Fibroblast of skin of left biceps (primary cell): ENCODE measurements around the gene MEF2C.
A peak's percentile ranks its signal among the peaks of the same experiment; 100 is the strongest.
"Not testable (repeated sequence)": the region's sequence is repeated elsewhere in the genome, so short reads cannot be mapped to it uniquely, and the experiment has no call there.

Source experiments
- DNase-seq, 2 experiments: peaks; one replicate each; pipeline ENCODE4 v3.0.0-alpha.2; 2013; ENCODE audit warnings: low read depth in 2 of 2

The MEF2C gene

DNA sequence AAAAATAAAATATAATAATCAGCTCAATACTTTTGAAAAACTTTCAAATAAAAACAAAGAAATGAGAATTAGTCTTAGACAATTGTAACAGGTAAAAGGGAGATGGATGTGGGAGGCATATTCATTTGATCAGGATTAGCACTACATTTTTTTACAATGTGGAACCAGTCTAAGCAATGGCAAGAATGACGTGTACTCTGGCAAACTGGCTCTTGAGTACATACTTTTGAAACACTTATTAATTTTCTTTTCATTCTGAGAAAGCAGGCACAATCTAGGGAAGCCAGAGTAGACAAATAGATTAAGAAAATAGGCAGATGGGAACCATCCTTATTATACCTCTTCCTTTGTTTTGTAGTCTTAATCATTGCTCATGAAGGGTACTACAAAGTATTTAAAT is 79.7 kb downstream of the MEF2C start:
- DNase-seq, result no peak

DNA sequence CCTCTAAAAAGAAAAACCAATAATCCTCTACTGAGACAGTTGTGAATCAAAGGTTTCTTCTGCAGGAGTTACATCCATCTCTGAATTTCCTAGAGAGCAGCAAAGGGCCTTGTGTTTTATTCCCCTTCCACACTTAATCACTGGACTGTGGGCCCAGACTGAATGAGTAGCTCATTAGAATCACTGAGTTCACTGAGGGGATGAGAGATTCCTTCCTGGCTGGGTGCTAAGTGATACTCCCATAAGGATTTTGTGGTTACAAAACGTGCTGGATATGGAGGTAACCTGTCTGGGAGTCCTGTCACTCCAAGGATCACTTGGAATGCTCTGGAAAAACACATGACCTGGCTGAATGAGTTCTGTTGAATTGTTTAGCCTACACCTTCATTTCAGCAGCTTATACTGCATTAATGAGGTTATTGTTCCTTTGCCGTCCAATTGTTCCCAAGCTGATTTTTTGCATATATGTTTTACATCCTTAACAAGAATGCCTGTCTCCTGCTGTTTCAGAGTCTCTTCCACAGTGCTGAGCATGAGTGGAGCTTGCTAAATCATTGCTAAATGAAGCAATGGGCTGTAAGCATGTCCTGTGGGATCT is 82.9 kb downstream of the MEF2C start:
- no peak for DNase-seq

DNA sequence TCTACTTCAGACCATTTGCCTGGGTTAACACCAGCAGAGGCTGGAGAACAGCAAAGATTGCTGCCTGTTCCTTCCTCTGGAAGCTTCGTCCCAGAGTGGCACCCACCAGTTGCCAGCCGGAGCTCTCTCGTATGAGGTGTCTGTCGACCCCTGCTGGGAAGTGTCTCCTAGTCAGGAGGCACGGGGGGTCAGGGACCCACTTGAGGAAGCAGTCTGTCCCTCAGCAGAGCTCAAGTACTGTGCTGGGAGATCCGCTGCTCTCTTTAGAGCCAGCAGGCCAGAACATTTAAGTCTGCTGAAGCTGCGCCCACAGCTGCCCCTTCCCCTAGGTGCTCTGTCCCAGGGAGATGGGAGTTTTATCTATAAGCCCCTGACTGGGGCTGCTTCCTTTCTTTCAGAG is 84.1 kb downstream of the MEF2C start:
- DNase-seq, result not testable (repeated sequence)

DNA sequence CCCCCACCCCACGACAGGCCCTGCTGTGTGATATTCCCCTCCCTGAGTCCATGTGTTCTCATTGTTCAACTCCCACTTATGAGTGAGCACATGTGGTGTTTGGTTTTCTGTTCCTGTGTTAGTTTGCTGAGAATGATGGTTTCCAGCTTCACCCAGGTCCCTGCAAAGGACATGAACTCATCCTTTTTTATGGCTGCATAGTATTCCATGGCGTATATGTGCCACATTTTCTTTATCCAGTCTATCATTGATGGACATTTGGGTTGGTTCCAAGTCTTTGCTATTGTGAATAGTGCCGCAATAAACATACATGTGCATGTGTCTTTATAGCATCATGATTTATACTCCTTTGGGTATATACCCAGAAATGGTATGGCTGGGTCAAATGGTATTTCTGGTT is 89.2 kb downstream of the MEF2C start:
- DNase-seq, result not testable (repeated sequence)

DNA sequence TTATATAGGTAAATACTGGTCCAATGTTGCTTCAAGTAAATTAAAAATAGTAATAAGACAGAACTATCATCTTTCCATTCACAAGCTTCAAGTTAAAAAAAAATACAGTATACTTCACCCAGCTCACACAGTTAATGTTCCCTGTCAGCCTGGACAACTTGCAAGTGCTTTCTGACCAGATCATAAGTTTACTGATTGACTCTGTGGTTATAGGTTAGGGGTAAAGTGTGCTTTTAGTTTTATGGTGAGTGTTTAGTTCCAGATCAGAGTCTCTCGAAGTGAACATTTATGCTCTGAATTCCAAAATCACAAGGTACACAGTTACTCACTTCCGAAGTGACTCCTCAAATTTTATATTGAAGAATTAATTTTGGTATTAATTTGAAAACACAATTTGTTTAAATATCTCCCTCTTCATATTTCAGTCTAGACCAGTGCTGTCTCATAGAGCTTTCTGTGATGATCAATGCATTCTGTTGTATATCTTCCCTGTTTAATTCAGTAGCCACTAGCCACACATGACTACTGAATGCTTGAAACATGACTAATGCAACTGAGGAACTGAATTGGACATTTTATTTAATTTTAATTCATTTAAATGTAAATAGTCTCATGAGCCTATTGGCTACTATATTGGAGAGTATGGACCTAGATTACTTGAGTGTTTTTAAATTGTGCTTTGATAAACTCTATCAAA is 90.7 kb downstream of the MEF2C start:
- peak; percentile 12 for DNase-seq

DNA sequence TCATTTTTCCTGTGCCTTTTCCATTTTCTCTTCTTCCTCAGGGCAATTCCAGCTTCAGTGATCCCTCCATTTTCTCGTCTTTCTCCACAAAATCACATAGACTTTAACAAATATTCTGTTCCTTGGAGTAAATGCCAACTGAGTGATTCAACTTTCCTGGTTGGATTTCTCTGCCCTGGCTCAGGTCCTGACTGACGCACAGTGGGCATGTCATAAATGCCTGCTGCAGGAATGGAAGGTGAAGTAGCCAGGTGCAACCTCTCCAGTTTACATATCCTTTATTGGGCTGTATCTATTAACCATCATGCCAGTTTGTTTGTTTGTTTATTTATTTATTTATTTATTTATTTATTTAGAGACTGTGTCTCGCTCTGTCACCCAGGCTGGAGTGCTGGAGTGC is 95.1 kb downstream of the MEF2C start:
- no peak for DNase-seq

DNA sequence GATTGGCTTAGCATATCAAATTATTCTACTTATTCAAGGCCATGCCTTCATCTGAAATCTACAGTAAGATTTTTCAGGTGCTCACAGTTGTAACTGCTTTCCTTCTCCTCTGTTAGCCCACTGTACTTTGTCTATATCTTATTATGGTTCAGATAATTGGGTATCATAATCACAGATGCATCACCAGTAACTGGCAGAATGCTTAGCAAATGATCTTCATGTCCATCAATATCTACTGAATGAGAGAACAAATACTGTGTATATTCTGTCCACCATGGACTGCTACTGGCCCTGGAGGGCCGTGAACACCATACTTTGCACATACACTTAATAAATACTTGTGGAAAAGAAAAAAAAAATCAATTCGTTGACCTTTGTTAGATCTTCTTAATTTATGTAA is 96.2 kb downstream of the MEF2C start:
- DNase-seq, result no peak

DNA sequence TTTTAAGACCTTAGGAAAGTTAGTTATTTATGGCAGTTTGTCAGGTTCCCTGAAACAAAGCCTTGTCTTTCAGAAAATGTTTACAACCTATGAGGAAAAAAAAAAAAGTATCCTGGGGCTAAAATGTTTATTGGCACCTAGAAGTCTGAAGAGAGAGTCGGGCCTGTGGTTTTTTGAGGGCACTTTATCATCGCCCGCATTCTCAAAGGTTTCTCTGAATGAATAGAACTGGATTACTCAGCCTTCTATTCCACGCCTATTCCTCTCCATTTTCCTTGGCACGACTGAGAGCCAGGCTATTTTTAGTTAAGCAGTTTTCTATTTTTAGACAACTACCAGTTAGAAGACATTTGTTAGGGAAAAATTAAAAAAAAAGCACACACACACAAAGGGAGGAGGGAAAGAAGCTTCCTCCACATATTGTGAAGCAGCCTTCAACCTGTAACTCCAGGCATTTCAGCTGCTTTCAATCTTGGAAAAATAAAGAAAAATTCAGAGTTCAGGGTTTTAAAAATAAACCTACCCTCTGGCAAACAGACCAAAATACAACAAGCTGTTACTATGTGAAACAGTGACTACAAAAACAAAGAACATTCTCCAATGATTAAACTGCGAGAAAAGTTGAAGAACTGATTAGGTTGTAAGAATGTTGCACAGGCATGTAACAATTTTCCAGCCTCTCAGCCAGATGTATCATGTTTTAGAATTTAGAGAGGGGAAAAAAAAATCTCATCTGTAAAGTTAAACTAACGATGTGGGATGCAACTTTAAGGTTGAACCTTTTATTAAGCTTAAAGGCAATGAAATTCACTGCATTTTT is 97.0 kb downstream of the MEF2C start:
- peak; percentile 77 to 86 for DNase-seq

DNA sequence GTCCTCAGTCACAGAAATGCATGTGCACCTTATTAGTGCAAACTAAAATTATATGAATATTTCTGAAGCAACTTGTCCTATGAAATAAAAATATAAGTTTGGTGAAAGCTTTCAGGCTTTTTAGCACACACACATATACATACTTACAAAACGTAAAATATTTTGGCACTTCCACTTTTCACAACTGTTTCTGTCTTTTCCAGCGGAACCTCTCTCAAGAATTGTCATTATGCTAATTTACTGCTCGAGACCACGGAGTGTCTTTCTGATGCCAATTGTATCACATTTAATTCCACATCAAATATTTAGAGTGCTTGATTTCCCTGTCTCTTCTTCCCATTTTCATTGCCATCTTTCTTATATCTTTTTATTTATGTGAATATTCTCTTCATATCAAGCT is 100.4 kb downstream of the MEF2C start:
- no peak for DNase-seq

DNA sequence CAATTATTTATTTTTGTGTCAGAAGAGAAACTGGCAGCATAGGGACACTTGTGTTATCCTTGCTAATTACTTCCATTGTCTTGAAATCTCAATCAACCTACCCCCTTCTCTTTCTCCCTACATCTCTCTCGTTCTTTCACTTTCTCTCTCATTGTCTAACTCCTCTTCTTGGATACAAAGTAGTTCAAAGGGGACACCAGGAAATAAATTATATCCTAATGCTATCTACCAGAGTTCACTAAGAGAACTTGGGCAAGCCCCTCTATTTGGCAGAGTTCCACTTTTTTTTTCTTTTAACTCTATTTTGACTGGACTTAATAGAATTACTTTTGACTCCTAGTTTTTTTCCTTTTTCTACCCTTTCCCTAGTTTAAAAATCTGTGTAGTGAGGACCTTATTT is 102.2 kb downstream of the MEF2C start:
- DNase-seq, result no peak

DNA sequence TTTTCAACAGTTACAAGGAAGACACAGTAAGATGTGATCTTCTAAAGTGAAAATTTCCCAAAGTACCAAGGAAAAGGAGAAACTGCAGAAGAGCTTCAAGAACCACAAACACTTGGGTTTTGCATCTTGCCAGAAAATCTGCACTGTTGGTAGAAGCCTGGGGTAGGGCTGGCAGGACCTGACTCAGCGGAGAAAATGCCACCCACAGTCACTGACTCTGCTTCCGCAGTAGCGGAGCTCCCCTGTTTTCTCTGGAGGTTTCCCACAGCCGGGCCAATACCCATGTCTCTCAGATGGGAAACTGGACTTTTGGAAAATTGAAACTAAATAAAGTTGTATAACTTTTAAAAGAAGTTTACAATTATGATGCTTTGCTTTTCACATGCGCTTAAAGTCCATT is 104.2 kb downstream of the MEF2C start:
- no peak for DNase-seq

DNA sequence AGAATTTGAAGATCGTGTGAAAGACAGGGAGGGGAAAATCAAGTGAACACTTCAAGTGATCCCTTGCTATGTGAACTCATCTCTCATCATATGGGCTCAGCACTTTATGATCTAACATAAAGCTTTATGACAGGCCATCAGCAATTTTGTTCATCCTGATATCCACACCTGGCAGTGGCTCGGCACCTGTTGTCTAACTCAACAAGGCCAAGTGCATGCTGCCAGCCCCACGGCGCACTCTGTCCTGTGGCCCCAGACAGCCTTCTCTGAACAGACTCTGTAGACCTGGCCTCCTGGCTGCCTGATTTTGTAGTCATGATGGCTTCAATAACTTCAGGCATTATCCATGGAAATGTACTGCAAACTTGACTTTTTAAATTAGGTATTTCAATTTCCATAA is 106.3 kb downstream of the MEF2C start:
- no peak for DNase-seq

DNA sequence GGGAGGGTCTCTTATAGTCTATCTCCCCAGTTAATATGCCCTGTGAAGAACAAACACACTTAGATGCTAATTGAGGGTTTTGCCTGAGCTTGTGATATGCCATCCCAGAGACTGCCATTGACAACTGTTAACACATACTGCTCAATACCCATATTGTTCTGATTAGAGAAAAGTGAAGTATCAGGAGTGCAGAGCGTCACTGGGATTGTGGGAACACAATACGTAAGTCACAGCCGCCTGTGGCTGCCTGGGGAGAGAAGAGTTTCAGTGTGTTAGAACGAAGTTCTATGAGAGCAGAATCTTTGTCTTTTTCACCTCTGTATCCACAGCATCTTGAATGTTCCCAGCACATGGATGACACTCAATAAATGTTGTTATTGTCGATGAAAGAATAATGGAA is 110.2 kb downstream of the MEF2C start:
- DNase-seq, result no peak

DNA sequence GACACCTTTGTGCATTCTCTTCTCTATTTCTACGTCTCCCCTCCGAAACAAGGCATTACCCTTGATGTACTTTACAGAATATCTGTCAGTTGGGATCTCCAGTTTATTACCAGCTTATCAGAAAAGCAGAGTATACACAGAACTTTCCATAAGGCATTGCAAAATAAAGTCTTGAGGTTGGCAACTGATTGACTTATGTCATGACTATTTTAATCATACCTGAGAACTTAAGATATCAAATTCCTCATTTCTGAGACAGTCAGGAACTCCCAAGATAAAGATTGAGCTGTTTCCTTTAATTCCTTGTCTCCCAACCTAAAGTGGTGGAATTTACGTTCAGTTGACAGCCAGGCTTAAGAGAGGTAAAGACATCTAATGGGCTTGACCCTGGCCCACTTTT is 110.9 kb downstream of the MEF2C start:
- DNase-seq, result no peak

DNA sequence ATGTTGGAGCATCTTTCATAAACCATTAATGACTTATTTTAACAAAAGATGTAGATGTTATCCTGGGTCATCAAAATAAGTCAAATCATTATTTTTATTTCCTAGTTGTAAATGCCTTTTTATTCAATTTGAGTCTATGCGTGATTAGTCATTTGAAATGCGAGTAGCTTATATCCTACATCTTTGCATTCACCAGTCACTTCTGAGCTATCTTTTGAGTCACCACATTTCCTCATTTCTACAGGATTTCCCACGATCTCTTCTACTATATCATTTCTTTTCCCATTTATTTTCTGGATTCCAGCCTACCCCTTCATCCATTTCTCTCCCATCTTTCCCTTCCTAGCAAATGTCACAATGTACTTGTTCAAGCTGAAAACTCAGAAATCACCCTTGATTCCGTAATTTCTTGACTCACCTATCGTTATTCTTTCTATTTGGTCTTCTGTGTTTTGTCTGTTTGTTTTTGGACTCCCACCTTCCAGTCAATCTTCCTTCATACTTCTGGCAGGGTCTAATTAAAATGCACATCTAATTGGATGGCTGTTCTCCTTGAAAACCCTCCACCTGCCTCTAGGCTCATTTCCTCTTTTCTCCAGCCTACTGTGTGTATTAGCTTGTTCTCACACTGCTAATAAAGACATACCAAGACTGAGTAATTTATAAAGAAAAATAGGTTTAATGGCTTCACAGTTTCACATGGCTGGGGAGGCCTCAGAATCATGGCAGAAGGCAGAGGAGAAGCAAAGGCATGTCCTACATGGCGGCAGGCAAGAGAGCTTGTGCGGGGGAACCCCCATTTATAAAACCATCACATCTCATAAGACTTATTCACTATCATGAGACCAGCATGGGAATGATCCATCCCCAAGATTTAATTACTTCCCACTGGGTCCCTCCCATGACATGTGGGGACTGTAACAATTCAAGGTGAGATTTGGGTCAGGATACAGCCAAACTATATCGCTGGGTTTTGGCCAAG is 112.4 kb downstream of the MEF2C start:
- peak; percentile 8 to 21 for DNase-seq

DNA sequence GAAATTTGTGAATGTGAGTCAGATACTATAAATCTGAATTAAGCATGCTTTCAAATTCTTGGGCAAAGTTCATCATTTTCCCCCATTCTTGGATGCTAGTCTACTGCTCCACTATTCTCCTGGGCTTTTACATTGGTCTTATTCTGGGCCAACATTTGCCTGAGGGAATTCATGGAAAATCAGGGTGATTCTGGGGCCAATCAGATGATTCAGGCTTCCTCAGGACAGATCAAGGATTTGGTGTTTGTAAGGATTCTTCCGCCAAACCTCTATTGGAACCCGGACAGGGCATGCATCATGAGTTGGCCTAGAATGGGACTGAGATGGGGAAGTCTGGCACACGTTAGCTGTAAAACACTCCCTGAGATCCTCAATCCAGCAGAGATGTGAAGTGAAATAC is 113.8 kb downstream of the MEF2C start:
- peak; percentile 55 to 60 for DNase-seq

DNA sequence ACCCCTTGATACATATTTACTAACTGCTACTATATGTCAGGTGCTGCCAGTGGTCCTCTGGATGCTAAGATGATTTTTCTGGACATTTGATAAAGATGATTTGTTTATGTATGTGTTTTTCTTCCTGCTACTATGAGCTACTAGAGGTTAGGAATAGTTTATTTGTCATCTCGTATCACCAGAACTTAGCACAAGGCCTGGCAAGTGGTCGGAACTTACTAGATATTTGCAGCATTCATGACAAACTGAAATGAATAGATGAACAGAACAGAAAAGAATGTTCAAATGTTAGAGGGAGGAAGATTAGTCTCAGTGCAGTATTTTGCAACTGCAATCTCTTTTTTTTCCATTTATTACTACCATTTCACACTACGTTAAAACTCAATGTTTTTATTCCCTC is 114.6 kb downstream of the MEF2C start:
- DNase-seq, result no peak

DNA sequence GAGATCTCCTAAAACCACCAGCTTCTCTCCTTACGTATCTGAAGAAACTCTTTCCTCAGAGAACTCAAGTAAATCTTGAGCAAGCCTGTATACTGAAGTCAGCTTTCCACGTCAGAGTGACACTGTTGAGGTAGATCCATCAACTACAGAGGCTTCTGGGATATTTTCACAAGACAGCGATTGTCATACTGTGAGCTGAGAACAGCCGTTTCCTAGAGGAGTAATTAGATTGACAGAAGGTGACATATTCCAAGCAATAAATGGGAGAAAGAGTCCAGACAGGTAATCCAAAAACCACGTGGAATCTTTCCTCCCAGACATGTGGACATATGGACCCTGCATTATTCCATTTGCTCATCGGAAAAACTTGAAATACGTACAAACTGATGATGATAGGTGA is 117.2 kb downstream of the MEF2C start:
- no peak for DNase-seq

DNA sequence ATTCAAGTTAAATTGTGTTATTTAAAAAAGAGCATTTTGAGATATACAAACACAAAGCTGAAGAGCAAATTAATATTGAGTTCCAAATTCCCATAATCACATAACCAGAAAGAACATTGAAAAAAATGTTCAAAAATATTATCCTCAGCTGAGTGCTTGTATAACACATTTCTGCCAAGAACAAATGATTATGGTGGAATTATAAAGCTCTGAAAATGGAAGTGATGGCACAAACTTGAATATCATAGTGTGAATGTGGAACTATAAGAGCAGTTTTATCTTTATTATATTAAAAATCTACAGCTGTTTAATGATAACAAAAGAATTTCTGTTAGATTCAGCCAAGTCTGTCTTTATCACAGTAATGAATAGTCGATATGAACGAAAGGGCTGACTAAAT is 117.8 kb downstream of the MEF2C start:
- no peak for DNase-seq

DNA sequence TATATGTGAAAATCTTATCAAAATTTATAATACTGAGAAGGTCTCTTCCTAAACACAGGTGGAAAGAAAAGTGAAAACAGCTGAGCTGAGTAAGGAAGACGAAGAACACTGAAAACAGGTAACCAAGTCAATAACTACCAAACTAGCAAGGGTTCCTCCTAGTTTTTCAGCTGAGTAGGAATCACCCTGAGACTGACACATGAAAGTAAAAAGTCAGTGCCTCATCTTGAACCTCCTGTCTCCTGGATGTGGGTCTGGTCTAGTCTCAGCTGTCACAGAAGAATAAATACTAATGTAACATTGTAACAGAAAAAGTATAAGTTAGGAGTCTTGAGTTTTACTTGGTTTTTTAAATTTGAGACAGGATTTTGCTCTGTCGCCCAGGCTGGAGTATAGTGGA is 121.0 kb downstream of the MEF2C start:
- DNase-seq, result no peak

DNA sequence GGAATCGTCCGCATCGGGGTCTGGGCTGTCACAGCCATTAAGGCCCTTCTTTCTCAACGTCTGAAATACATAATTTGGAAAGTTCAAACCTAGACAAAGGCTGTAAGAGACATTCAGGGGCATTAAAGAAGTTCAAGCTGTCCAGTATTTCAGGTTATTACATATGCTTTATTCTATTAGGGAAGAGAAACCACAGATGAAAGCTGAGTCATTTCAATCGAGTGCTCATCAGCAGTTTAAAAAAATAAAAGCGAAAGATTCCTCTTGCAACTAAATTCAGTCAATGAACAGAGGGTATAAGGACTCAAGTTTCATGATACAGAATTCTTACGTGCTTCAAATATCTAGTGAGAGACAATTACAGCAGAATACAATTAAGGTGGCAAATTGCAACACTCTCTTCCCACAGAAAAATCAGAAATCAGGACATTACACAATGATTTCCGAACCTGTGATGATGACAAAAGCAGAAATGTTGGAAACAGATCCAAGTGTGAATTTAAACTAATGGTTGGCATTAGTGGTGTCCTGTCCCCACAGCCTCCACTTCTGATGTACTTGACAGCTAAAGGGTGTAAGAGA is 121.6 kb downstream of the MEF2C start:
- DNase-seq, result peak in 1 of 2 experiments; percentile 22
